NCI-H1105 (cell line): ENCODE results near the gene DRC7.
"Not testable (repeated sequence)": the region's sequence is repeated elsewhere in the genome, so short reads cannot be mapped to it uniquely, and the experiment has no call there.

Experiments
- DNase-seq: peaks from one replicate; lab custom pipeline; 2025; lab: John Stamatoyannopoulos, UW

DRC7 gene

DNA sequence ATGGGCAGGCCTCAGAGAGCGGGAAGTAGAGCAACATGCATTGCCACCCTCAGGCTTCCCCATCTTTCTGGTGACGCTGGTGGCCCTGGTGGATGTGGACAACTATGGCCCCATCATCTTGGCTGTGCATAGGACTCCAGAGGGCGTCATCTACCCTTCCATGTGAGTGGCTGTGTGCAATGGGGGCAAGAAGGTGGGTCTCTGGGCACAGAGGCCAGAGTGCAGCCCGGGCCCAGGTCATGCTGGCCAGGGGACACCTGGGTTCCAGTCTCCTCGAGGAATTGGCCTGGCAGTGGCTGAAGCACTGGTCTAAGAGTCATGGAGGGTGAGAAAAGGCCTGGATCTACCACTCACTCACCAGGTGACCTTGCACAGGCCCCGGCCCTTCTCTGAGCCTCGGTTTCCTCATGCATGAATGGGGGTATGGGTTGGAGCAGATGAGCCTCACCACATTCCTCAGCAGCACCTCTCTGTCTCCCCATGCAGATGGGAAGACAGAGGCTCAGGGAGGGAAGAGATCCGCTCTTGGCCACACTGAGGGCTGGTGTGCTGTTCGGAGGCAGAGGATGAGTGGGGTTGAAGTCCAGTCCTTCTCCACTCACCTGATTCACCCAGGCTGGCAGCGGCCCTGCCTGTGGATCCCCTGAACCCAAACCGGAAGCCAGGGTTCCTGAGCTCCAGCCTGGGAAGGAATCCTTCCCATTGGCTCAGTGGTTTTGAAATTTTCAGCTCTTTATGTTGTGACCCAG is 33.7 kb upstream of the DRC7 start:
- DNase-seq: no peak

DNA sequence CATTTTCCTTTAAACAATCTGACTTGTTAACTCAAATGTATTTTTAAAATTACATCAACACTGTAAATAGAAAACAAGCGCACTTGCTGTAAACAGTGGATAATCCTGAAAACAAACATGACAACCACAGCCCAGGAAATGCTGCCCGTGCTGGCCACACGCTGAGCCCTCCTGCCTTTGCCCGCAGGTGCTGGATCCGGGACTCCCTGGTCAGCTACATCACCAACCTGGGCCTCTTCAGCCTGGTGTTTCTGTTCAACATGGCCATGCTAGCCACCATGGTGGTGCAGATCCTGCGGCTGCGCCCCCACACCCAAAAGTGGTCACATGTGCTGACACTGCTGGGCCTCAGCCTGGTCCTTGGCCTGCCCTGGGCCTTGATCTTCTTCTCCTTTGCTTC is 33.1 kb upstream of the DRC7 start:
- no peak for DNase-seq

DNA sequence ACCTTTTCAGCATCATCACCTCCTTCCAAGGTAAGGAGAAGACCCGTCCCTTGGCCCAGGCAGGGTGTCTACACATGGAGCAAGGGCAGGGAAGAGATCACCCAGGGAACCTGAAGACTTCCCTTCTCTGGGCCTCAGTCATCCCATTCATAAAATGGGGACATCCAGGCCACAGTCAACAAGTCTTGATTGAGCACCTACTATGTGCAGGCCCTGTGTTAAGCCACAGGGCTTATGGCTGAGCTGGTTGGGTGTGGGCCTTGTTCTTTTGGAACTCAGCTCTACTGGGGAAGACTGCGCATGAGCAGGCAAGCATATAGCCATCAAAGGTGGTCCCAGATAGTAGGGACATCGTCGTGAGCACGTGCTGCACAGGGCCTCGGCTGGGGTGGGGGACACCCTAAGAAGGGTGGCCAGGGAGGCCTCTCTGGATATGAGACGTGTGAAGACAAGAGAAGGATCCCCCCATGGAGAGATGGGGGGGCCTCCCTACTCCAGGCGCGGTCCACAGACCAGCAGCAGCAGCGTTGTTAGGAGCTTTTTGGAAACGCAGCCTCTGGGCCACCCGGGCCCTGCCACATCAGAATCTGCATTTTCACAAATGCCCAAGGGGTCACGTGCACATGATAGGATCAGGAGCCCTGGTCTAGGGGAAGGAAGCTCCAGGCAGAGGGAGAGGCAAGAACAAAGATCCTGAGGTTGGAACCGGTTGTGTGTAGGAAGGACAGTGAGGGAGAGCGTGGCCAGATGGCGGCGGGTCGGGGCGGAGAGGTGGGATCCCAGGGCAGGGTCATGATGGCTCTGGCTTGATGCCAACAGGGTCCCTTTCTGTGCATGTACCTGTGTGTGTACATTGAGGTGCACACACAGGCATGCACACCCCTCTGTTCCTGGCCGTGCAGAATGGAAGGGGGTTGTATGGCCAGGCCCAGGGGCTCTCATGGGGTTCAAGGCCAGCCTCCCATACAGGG is 32.4 kb upstream of the DRC7 start:
- no peak for DNase-seq

DNA sequence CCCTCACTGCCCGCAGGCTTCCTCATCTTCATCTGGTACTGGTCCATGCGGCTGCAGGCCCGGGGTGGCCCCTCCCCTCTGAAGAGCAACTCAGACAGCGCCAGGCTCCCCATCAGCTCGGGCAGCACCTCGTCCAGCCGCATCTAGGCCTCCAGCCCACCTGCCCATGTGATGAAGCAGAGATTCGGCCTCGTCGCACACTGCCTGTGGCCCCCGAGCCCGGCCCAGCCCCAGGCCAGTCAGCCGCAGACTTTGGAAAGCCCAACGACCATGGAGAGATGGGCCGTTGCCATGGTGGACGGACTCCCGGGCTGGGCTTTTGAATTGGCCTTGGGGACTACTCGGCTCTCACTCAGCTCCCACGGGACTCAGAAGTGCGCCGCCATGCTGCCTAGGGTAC is 31.2 kb upstream of the DRC7 start:
- no peak for DNase-seq

DNA sequence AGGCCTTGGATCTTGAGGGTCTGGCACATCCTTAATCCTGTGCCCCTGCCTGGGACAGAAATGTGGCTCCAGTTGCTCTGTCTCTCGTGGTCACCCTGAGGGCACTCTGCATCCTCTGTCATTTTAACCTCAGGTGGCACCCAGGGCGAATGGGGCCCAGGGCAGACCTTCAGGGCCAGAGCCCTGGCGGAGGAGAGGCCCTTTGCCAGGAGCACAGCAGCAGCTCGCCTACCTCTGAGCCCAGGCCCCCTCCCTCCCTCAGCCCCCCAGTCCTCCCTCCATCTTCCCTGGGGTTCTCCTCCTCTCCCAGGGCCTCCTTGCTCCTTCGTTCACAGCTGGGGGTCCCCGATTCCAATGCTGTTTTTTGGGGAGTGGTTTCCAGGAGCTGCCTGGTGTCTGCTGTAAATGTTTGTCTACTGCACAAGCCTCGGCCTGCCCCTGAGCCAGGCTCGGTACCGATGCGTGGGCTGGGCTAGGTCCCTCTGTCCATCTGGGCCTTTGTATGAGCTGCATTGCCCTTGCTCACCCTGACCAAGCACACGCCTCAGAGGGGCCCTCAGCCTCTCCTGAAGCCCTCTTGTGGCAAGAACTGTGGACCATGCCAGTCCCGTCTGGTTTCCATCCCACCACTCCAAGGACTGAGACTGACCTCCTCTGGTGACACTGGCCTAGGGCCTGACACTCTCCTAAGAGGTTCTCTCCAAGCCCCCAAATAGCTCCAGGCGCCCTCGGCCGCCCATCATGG is 30.5 kb upstream of the DRC7 start:
- no peak for DNase-seq

DNA sequence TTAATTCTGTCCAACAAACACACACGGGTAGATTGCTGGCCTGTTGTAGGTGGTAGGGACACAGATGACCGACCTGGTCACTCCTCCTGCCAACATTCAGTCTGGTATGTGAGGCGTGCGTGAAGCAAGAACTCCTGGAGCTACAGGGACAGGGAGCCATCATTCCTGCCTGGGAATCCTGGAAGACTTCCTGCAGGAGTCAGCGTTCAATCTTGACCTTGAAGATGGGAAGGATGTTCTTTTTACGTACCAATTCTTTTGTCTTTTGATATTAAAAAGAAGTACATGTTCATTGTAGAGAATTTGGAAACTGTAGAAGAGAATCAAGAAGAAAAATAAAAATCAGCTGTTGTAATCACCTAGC is 30.0 kb upstream of the DRC7 start:
- DNase-seq: no peak

DNA sequence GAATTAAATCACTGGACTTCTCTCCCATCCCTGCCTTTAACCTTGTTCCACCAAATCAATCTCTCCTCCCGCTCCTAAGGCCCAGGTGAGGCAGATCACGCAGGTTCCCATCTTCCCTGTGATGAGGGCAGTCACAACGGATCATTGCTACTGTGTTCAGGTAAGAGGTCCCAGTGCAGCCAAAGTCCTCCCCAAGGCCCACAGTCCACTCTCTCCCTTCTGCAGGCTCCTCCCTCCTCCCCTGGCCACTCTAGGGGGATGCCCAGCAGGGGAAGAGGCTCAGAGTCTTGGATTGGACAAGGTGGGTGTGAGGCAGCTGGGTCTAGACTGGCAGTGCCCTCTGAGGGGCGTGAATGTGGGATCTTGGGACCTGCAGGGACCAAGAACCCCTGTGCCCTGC is 29.1 kb upstream of the DRC7 start:
- DNase-seq: no peak

DNA sequence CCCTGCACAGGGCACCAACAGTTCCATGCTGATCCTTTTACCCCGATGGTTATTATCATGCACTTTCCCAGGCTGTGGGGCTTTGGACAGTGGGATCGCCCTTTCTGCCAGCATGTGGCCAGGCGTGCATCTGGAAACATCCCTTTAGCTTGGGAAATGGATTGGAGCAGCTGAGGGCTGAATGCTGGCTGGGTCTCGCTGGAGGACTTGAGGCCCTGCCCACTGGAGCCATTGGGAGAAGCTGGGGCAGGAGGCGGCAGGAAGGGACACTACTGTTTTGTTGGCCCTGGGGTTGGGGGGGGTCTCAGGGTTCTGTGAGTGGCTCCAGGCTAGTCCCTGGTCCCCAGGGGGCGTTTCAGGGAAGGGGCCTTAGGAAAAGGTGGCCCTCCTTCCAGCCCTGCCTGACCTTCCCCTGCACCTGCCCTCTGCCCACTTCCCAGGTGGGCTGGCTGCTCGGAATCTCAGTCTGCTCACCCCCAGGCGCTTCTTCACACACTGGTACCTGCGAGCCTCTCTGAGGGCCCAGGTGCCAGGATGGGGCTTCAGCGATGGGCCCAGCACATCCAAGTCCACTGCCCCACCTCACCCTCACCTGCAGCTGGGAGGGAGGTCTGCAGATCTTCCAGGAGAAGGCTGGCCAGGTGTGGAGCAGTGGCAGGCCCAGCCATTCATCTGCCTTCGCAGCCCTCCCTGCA is 28.1 kb upstream of the DRC7 start:
- no peak for DNase-seq

DNA sequence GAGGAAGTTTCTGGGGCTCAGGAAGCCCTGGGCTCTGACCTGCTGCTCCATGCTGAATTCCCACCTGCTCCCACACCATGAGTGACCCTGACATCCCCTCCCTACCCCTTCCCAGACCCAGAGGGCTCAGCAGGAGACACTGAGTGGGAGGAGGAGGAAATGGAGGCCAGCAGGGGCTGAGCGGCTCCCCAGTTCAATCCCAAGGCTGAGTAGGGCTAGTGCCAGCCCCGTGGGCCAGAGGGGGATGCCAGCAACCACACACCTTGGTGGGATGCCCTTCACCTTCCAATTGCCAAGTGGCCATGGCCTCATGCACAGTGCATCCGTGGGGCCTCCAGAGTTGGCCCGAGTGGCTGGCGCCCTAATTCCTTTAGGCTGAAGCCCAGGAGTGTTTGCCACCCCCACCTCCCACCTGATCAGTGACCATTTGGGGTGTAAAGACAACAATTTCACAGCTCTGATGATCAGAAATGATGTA is 27.5 kb upstream of the DRC7 start:
- no peak for DNase-seq

DNA sequence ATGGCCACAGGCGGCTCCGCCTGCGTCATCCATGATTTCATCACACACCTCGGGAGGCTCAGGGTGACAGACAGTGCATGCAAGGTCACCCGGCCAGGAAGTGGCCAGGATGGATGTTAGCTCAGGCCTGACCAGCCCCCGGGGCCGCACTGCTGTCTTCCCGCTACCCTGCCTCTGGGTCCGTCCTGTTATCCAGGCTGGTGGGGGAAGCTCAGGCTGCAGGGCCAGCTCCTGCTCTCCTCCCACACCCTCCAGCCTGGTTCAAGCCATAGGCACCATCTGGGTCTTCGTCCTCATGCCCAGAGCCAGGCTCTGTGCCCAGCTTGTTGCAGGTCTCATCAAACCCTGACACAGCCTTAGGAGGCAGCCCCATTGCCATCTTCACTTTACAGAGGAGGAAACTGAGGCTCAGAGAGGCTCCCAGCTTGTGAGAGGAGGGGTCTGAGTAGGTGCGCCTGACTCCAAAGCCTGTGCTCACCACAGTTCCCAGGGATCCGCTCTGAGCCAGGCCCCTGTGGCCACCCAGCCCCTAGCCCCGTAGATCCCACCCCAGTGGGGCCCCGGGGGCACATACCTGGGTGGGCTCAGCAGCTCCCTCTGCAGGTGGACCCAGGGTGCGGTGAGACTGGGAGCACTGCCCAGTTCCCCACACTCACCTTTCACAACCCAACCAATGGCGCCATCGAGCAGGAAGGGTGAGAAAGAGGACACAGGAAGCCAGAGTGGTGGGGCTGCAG is 26.9 kb upstream of the DRC7 start:
- no peak for DNase-seq

DNA sequence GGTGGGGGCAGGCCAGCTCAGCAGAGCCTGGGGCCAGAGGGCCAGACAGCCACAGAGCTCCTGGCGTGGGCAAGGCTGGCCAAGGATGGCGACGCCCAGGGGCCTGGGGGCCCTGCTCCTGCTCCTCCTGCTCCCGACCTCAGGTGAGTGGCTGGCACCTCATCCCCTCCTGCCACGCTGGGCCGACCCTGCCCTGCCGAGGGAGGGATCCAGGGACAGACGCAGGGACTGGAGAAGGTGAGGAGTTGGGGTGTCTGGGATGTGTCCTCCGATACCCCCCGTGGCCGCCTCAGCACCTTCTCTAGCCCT is 26.4 kb upstream of the DRC7 start, which contains the start of gene ADGRG3:
Gene ADGRG3 (plus strand): TSS at position 44 of the 309 bp plus-strand sequence. CDS start 42 bp downstream, at position 86.
- DNase-seq: no peak

DNA sequence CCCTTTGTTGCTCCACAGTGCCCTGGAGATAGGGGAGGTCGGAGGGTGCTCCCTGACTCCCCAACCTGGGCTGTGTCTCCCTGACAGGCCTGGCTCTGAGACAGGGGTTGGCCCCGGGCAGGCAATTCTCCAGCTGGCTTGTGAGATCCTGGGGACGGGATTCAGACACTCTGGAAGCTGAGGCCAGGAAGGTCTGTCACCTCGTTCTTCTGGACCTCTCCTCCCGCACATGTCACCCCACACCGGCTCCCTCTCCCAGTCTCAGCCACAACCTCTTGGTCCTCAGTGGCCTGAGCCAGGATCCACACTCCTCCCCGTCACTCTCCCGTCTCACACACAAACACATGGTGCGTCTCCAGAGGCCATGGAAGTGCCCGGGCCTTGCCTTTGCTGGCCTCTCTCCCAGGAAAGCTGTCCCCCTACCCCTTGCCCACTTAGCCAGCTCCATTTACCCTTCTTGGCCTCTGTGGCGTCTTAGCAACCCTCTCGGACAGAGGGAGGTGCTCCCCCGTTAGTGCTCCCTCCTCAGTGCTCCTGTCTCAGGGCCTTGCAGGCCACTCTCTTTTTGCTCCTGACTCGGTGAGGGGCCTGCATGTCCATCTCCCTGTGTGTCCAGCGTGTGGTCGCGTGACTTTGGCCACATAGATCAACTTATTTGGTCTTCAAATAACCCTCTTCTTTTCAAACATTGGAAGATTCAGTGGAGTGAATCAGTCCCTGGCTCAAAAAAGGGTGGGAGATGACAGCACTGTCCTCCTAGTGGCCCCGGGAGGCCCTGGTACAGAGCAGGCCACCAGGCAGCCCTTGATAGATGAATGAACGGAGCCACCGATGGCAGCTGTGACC is 25.8 kb upstream of the DRC7 start:
- no peak for DNase-seq

DNA sequence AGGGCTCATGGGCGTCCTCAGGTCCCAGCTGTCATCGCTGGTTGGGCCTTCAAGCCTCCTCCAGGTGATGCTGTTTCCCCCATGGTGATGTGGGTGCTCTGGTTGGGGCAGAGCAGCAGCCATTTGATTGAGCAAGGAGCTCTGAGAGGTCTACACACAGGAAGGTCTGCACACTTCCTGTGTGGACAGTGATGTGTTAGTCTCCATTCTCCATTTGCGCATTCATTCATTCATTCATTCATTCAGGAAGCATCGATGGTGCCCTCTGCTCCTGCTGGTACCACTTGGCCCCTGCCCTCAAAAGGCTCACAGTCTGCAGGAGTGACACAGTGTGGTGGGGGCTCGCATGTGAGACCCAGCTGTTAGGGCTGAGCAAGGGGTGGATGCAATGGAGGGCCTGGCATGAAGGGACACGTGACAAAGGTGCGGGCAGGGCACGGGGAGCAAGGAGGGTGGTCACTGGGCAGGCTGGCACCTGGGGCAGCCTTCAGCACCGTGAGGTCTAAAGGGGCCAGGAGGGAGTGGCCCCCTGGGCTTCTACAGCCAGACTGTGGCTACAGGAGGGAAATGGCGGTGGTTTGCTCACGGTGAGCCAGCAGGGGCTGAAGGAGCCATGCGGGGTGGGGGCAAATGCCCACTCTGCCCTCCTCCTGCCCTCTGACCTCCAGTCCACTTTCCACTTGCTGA is 25.0 kb upstream of the DRC7 start:
- DNase-seq: no peak

DNA sequence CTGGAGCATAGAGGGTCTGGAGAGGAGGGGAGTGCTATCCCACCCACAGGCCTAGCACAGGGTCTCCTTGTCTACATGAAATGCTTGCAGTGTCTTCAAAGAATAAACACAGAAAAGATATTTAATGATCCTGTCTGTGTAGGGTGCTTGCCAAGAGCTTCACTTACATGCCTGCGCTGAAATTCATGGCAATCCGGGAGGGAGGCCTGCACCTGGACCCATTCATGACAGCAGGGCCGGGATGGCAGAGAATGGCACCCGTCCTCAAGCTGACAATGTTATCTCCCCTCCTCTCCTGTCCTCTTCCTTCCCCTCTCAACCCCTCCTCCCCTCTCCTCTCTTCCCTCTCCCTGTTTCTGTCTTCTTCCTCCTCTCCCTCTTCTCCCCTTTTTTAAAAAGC is 24.4 kb upstream of the DRC7 start:
- no peak for DNase-seq

DNA sequence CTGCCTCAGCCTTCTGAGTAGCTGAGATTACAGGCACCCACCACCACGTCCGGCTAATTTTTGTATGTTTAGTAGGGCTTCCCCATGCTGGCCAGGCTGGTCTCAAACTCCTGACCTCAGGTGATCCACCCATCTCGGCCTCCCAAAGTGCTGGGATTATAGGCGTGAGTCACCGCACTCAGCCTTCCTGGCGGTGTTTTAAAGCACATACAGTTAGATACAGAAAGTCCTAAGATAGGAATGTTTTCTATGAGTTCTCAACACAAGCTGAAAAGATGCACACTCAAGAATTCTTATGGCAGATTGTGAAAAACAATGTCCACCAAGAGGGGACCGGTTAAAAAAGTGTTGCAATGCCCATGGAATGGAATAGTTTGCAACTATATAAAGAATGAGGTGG is 23.2 kb upstream of the DRC7 start:
- DNase-seq: not testable (repeated sequence)

DNA sequence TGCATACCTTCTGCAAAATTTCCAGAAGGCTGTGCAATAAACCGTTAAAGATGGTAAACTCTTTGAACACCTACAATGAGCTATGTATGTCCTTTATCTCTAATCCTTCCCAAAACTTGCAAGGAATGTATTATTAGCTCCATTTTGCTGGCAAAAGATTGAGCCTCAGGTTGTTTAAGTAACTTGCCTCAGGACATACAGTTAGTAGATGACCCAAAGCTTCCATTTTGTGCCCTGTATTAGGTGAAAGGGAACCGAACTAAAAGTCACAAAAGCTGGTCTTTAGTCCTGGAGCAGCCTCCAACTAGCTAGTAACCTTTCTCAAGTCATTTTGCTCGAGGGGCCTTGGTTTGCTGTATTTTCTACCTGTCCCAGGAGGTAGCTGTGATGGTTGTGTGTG is 22.2 kb upstream of the DRC7 start:
- no peak for DNase-seq

DNA sequence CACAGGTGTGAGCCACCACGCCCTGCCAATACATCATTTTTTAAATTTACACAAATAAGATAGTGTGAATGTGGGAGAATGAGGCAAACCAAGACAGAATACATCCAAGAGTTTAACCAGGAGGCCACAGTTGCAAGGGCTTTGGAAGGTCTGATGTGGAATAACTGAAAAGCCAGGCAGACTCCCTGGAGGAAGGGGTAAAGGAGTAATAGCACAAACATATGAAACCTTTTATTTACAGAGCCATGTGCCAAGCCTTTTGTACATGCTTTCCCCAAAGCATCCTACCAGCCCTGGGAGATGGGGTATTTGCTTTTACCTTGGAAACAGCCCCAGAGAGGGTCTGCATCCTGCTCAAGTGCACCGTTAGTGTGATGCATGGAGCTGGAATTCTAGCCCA is 21.8 kb upstream of the DRC7 start:
- DNase-seq: no peak

DNA sequence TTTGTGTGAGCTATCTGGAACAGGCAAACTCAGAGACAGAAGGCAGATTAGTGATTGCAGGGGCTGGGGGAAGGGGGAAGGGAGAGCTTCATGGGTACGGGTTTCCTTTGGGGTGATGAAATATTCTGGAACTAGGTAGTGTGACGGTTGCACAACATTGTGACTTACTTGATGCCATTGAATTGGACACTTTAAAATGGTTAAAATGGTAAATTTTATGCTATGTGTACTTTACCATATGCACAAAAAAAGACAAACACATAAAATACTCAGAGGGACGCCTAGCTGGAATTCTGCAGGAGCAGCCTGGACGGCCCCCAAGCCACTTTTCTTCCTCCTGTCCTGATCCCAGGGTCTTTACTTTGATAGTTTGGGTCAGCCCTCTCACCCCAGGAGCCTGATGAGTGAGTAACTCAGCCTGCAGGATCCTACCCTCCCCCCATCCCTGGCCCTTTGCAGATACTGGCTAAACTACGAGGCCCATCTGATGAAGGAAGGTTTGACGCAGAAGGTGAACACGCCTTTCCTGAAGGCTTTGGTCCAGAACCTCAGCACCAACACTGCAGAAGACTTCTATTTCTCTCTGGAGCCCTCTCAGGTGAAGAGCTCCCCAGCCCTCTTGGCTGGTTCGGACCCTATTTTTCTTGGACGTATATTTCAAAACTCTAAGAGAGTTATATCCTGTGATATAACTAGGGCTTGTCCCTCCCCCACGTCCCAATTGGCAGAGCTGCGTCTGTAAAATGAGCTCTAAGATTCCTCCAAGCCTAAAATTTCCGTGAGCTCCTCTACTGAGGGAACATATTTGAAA is 18.7 kb upstream of the DRC7 start:
- DNase-seq: no peak

DNA sequence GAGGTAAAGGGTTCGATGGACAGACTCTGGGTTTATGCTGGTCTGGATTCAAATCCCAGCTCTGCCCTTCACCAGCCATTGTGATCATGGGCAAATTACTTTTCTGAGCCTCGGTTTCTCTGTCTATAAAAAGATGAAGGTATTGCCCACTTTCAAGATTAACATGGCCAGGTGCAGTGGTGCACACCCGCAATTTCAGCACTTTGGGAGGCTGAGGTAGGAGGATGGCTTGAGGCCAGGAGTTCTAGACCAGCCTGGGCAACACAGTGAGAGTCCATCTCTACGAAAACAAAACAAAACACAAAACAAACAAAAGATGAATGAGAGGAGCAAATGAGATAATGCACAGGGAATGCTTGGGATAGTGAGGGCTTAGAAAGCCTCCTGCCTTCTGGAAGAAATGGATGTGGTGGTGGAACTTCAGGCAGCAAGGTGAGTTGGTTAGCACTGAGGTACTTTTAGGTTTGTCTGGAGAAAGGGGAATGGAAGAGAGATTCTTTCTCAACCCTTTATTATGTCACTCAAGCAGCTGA is 18.0 kb upstream of the DRC7 start:
- DNase-seq: no peak
